NCI-H226 (cell line): ENCODE results near the gene RALGPS1.

Experiments
- DNase-seq: peaks from one replicate; pipeline ENCODE4 v3.0.0-alpha.2; 2015

Gene RALGPS1

GRCh38 chr9:126956917-126957686, 42.5 kb downstream of the RALGPS1 start:
- DNase-seq, result peak; percentile 43

- peak; percentile 68 for DNase-seq
These were observed 43.1 kb downstream of the RALGPS1 start for GRCh38 chr9:126957687-126958053.

DNA sequence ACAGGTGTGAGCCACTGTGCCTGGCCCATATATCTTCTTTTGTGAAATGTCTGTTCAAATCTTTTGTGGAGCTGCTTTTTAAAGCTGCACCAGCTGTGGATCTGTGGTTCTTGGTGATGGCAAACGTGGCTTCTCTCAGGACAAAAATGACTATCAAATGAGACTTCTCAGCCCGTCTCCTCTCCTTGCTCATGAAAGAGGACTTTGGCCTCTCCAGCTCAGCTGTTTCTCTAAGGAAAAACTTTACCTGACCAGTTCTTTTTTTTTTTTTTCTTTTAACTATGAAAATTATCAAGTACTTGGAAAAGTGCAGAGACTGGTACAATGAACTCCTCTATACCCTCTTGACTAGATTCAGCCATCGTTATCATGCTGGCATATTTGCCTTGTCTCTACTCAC, 44.8 kb downstream of the RALGPS1 start:
- DNase-seq, result no peak

- DNase-seq, result no peak
These were observed 45.3 kb downstream of the RALGPS1 start for GRCh38 chr9:126959917-126960316.

DNA sequence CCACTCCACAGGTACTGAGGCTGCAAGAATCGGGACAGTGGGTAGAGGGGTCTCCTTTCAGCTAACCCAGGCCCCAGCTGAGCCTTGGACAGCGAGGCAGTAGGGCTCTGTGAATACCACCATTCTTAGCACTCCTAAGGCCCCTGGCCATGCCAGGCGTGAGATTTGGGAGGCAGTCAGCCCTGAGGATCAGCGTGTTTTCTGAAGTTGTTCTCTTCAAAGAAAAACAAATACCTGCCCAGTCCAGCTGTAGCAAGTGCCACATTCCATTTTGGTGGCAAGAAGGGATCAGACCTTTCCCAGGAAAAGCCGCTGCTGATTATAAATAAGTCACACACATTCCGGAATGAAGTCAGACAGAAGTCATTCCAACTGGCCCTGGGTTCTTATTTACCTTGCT, 47.8 kb downstream of the RALGPS1 start:
- no peak for DNase-seq

DNA sequence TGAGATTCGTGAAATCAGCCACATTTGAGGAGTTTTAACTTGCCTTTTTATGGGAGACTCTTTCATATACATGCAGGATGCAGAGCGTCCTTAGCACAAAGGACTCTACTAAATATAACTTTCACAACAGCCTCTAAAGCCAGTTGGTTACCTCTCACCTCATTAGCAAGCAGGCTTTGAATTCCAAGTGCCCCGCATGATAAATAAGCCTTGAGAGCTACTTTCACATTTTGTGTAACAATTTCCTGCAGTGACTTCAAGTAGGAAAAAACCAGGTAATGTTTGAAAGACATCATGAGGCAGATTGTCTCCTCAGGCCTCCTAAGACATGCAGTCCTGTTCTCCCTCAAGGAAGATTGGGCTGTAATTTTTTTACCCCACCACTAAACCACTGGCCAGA, 50.5 kb downstream of the RALGPS1 start:
- no peak for DNase-seq

GRCh38 chr9:126965541-126966428, 51.2 kb downstream of the RALGPS1 start:
- no peak for DNase-seq

GRCh38 chr9:126971261-126971660, 56.7 kb downstream of the RALGPS1 start:
- DNase-seq, result no peak

DNA sequence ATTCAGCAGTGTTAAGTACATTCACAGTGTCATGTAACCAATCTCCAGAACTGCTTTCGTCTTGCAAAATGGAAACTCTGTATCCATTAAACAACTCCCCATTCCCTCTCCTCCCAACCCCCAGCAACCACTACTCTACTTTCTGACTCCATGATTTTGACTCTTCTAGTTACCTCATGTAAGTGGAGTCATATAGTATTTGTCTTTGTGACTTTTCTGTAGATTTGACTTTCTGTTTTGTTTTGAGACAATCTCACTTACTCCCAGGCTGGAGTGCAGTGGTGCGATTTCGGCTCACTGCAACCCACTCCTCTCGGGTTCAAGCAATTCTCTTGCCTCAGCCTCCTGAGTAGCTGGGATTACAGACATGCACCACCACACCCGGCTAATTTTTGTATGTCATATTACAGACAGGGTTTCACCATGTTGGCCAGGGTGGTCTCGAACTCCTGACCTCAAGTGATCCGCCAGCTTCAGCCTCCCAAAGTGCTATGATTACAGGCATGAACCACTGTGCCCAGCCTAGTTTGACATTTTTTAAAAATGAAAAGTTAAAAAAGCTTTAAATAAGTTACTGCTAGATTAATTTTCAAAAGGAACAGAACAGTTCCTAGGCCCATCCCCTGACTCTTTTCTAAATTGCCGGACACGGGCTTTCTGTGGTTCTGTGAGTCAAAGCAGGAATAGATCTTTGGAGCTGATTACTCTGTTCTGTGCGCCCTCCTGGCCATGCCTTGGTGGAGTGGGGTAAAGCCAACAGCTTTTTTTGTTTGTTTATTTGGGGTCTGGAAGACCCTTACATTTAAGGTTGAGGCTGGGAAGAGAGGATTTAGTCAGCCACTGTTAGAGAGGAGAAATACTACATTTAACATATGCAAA, 59.3 kb downstream of the RALGPS1 start:
- DNase-seq, result no peak

- DNase-seq, result no peak
These were observed 60.0 kb downstream of the RALGPS1 start for GRCh38 chr9:126974594-126974993.

- no peak for DNase-seq
These were observed 61.0 kb downstream of the RALGPS1 start for GRCh38 chr9:126975327-126976220.

- no peak for DNase-seq
These were observed 64.9 kb downstream of the RALGPS1 start for GRCh38 chr9:126979461-126979860.

- DNase-seq, result no peak
These were observed 65.6 kb downstream of the RALGPS1 start for GRCh38 chr9:126980231-126980630.

- DNase-seq, result no peak
These were observed 66.6 kb downstream of the RALGPS1 start for GRCh38 chr9:126981218-126981617.

- no peak for DNase-seq
These were observed 67.8 kb downstream of the RALGPS1 start for GRCh38 chr9:126982215-126983002.

DNA sequence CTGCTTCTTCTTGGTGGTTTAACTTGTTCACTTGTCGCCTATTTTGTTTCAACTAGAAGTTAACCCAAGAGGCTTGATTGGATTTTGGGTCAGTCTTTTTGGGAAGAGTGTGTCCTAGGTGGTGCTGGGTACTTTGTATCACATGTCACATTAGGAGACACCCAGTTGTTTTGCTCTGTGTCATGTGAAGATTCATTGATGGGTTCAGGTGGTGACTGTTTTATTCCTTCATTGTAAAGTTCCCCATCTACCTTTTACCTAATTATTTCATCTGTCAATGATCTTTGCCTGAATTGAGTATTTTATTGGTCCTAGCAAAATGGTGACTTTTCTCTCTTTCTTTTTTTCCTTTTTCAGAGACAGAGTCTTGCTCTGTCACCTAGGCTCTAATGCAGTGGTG, 69.2 kb downstream of the RALGPS1 start:
- no peak for DNase-seq

GRCh38 chr9:126984969-126985368, 70.4 kb downstream of the RALGPS1 start:
- no peak for DNase-seq

GRCh38 chr9:126985870-126986498, 71.4 kb downstream of the RALGPS1 start:
- DNase-seq, result peak; percentile 98

GRCh38 chr9:126986506-126986951, 71.9 kb downstream of the RALGPS1 start:
- no peak for DNase-seq

- no peak for DNase-seq
These were observed 74.3 kb downstream of the RALGPS1 start for GRCh38 chr9:126988857-126989256.
